K562 (cell line): ENCODE measurements around the gene TPO. TPM values are rescaled to one million over a fixed set of nuclear protein-coding genes. Genes with fewer than 3 reads are reported as not detected.

Source experiments
- ATAC-seq: fragments of 200-7000 bp; cut with Tn5 transposase; 3 replicates; pipeline ENCODE4 v1.9.1; 2020; ENCODE audit warnings: moderate library complexity
- BruUV-seq: library from RNA; stranded (reverse); fragments of 400-500 nt; replicated peaks from 2 replicates; lab custom pipeline; 2021; lab: Mats Ljungman, UMichigan
- CTCF ChIA-PET: fragments of 300-600 bp; formaldehyde crosslinking; extraction: SDS; loops from one replicate; lab custom pipeline; 2021; ENCODE audit warnings: low intra/inter-chr PET ratio; lab: Yijun Ruan, JAX
- POLR2A ChIA-PET: fragments of 300-600, 350-650 bp; sonication (Branson Sonifier 250); formaldehyde crosslinking; extraction: SDS; loops from one replicate; lab custom pipeline; 2021; ENCODE audit warnings: antibody characterized with exemption, inconsistent platforms; lab: Yijun Ruan, JAX
- DNase-seq, 4 experiments: peaks; one replicate each; pipeline versions ENCODE4 v3.0.0 to v3.0.0-alpha.2; 2011 to 2018; ENCODE audit warnings: low spot score in 3 of 4, mixed read lengths in 3 of 4; ENCODE audit errors: extremely low read depth in 1 of 4
- FAIRE-seq: peaks from 2 replicates; lab custom pipeline; 2011; peaks lifted over from hg19 to GRCh38; lab: Jason Lieb, UNC
- H2AFZ ChIP-seq: 2 replicates; pipeline ENCODE4 v1.6.0; 2011; ENCODE audit warnings: low read depth, low read length, control low read depth, inconsistent platforms
- H3K27ac ChIP-seq: fragments of 200-600 bp; 3 replicates; pipeline ENCODE4 v1.8.0; 2011; ENCODE audit warnings: low read depth, mild to moderate bottlenecking, control low read depth, inconsistent platforms, low read length, moderate library complexity, mixed read lengths; ENCODE audit errors: extremely low read depth
- H3K27me3 ChIP-seq, 2 experiments: fragments of 300-600 bp in 1 of 2; 2 replicates in 1 of 2; 3 replicates in 1 of 2; pipeline versions ENCODE4 v1.6.0 to v1.8.0; 2011; ENCODE audit warnings: inconsistent platforms in 2 of 2, low read length in 2 of 2, mild to moderate bottlenecking in 1 of 2, mixed read lengths in 1 of 2, moderate library complexity in 1 of 2; ENCODE audit not compliant: control insufficient read depth in 2 of 2, insufficient read depth in 2 of 2
- H3K36me3 ChIP-seq: fragments of 300-600 bp; 3 replicates; pipeline ENCODE4 v1.8.0; 2011; ENCODE audit warnings: mild to moderate bottlenecking, low read length, inconsistent platforms; ENCODE audit not compliant: control insufficient read depth, insufficient read depth
- H3K4me1 ChIP-seq, 2 experiments: fragments of 200-600 bp in 1 of 2; replicated peaks in 1 of 2; 2 replicates in 1 of 2; 3 replicates in 1 of 2; pipeline versions ENCODE4 v1.5.1 to v1.8.0; 2011; ENCODE audit warnings: inconsistent platforms in 2 of 2, low read length in 2 of 2, mild to moderate bottlenecking in 1 of 2, mixed read lengths in 1 of 2, moderate library complexity in 1 of 2; ENCODE audit not compliant: control insufficient read depth in 2 of 2, insufficient read depth in 2 of 2
- H3K4me2 ChIP-seq: 2 replicates; pipeline ENCODE4 v1.6.1; 2011; ENCODE audit warnings: low read length, control low read depth, inconsistent platforms, mixed read lengths; ENCODE audit not compliant: insufficient read depth
- H3K4me3 ChIP-seq: fragments of 200-600 bp; sonication (generic), shearing (Covaris generic); 2 replicates; pipeline ENCODE4 v1.5.1; 2016; ENCODE audit warnings: control low read depth, inconsistent platforms
- H3K79me2 ChIP-seq: fragments of 200-600 bp; 3 replicates; pipeline ENCODE4 v1.8.0; 2011; ENCODE audit warnings: low read length, inconsistent platforms; ENCODE audit not compliant: control insufficient read depth, insufficient read depth
- H3K9ac ChIP-seq, 2 experiments: 2 replicates each; pipeline versions ENCODE4 v1.6.0 to v1.6.1; 2011; ENCODE audit warnings: low read depth in 2 of 2, low read length in 2 of 2, control low read depth in 1 of 2, inconsistent platforms in 1 of 2, mild to moderate bottlenecking in 1 of 2, mixed read lengths in 1 of 2; ENCODE audit not compliant: insufficient read depth in 1 of 2
- H3K9me1 ChIP-seq: one replicate; pipeline ENCODE4 v1.6.0; 2011; ENCODE audit warnings: inconsistent platforms, mild to moderate bottlenecking, low read length, moderate library complexity; ENCODE audit not compliant: control insufficient read depth, insufficient read depth
- H3K9me3 ChIP-seq: replicated peaks from 2 replicates; pipeline ENCODE4 v1.5.1; 2011; ENCODE audit warnings: low read depth, low read length, inconsistent platforms; ENCODE audit not compliant: control insufficient read depth, insufficient read depth
- H4K20me1 ChIP-seq: replicated peaks from 2 replicates; pipeline ENCODE4 v1.6.1; 2011; ENCODE audit warnings: low read length, inconsistent platforms, mixed read lengths; ENCODE audit not compliant: control insufficient read depth, insufficient read depth
- CREB3L1 ChIP-seq: fragments of 450-650 bp; IDR thresholded peaks from 2 replicates; pipeline ENCODE4 v1.6.1; 2014; ENCODE audit warnings: low read depth, mild to moderate bottlenecking, moderate library complexity, borderline replicate concordance
- NCOA2 ChIP-seq, 2 experiments: fragments of 450-650 bp; IDR thresholded peaks; 2 replicates each; pipeline ENCODE4 v1.6.1; 2018; ENCODE audit warnings: mild to moderate bottlenecking in 2 of 2, moderate library complexity in 1 of 2; ENCODE audit not compliant: partially characterized antibody in 2 of 2
- POLR2AphosphoS2 ChIP-seq: IDR thresholded peaks from 2 replicates; pipeline ENCODE4 v1.6.1; 2012; ENCODE audit warnings: low read length, improper control_type of control experiment
- PPARD ChIP-seq: fragments of 250-450 bp; sonication (Bioruptor Pico); IDR thresholded peaks from 2 replicates; pipeline ENCODE4 v1.8.0; 2022; ENCODE audit warnings: inconsistent platforms, mild to moderate bottlenecking, moderate library complexity
- SRSF9 ChIP-seq: fragments of 200-400 bp; formaldehyde crosslinking; IDR thresholded peaks from 2 replicates; pipeline ENCODE4 v1.6.1; 2017; ENCODE audit warnings: low read depth, low read length, borderline replicate concordance
- TAF15 ChIP-seq: fragments of 200-400 bp; formaldehyde crosslinking; IDR thresholded peaks from 2 replicates; pipeline ENCODE4 v1.6.1; 2017; ENCODE audit warnings: mild to moderate bottlenecking, low read depth, low read length, moderate library complexity
- ZMIZ1 ChIP-seq, 2 experiments: fragments of 150-350 bp in 1 of 2; IDR thresholded peaks; 2 replicates each; pipeline ENCODE4 v1.6.1; 2012 to 2016; ENCODE audit warnings: low read depth in 2 of 2, low read length in 2 of 2, mild to moderate bottlenecking in 1 of 2, moderate library complexity in 1 of 2
- ZNF354B ChIP-seq: fragments of 250-450 bp; sonication (Bioruptor Pico); IDR thresholded peaks from 2 replicates; pipeline ENCODE4 v1.4.0; 2020
- ZNF589 ChIP-seq: fragments of 200-800 bp; sonication (Bioruptor generic); IDR thresholded peaks from 2 replicates; pipeline ENCODE4 v1.6.1; 2016; ENCODE audit warnings: low read depth, missing genetic modification characterization, missing compliant biosample characterization
- whole genome bisulfite sequencing: fragments of 100-300 bp; shearing (Covaris generic); methylation state at CpG from one replicate; pipeline ENCODE4 v1.1.6; 2016; ENCODE audit warnings: low coverage, mixed read lengths; ENCODE audit not compliant: insufficient coverage; ENCODE audit errors: missing lambda C conversion rate; 5-methylcytosine and 5-hydroxymethylcytosine counted together
- in situ Hi-C: fragments of 300-500 bp; cut with MboI; formaldehyde crosslinking; loops from 4 replicates; pipeline ENCODE4 v1.15.0; 2018; ENCODE audit warnings: inconsistent platforms, mixed read lengths
- intact Hi-C: fragments of 100-400 bp; cut with micrococcal nuclease; formaldehyde crosslinking; loops from 2 replicates; pipeline ENCODE4 v1.14.2; 2022
- polyA plus RNA-seq, 8 experiments: library from polyadenylated mRNA; depleted of rRNA in 4 of 8; stranded (reverse) in 5 of 8; unstranded in 3 of 8; fragments of >200 nt; fragmentation: Nextera tagmentation in 2 of 8; fragmentation: Illumina TruSeq in 1 of 8; extraction: Ambion mirVana in 2 of 8; extraction: Trizol in 1 of 8; gene quantifications; 2 replicates each; pipeline versions ENCODE4 v1.2.1 to v1.2.3, GENCODE V29; 2011 to 2014; ENCODE audit warnings: inconsistent platforms in 1 of 8, missing spikeins in 1 of 8
- total RNA-seq, 7 experiments: library from RNA; depleted of rRNA in 6 of 7; stranded (reverse); fragments of >200 nt in 6 of 7; fragmentation: Illumina TruSeq in 2 of 7; extraction: Trizol in 2 of 7; gene quantifications; 2 replicates each; pipeline versions ENCODE4 v1.2.1 to v1.2.3, GENCODE V29; 2011 to 2021; ENCODE audit warnings: low replicate concordance in 1 of 7

TPO gene
- total and polyA plus RNA-seq, 9 of the 15 experiments (the other 6 are each of a cell fraction or from before 2014, with no cell fraction given), result not detected

GRCh38 chr2:1366546-1367134, 46.6 kb upstream of the TPO start:
- no peaks in the 10 kb centered on the region for H3K9me1 ChIP-seq
- no peak overlapping the region for H3K27ac ChIP-seq
- H2AFZ ChIP-seq, result no peak overlapping the region
- H3K79me2 ChIP-seq, result no peaks in the 10 kb centered on the region
- no peak for ATAC-seq
- BruUV-seq, result no TSS peak
- H3K9ac ChIP-seq, result no peak overlapping the region
- POLR2A ChIA-PET, result no interaction called here
- DNase-seq, result no peak
- no peaks in the 10 kb centered on the region for H4K20me1 ChIP-seq
- FAIRE-seq, result no peak
- H3K4me2 ChIP-seq, result no peak overlapping the region
- intact Hi-C loops, result no loop called here
- CTCF ChIA-PET, result no interaction called here
- in situ Hi-C loops, result no loop called here
- WGBS, result 0% methylated on average over 19 of the region's 20 CpGs
- TF ChIP-seq ZNF354B (CRISPR knock-in tag), result no peak
- H3K4me1 ChIP-seq, result no peaks in the 10 kb centered on the region
- no peaks in the 10 kb centered on the region for H3K9me3 ChIP-seq
- H3K4me3 ChIP-seq, result no peak overlapping the region
- H3K36me3 ChIP-seq, result no peaks in the 10 kb centered on the region
- H3K27me3 ChIP-seq, result peaks cover 0 to 3% of the 10 kb centered on the region in 2 experiments; a peak in 3 of 5 replicates

GRCh38 chr2:1367601-1368000, 45.7 kb upstream of the TPO start:
- CTCF ChIA-PET, result no interaction called here
- FAIRE-seq, result no peak
- WGBS, result 3% methylated on average over 8 of the region's 9 CpGs
- TF ChIP-seq ZMIZ1 (IDR thresholded peaks at IDR 0.05; ENCODE audit: low read depth in 2 of 2, low read length in 2 of 2), result no peak
- no peak for TF ChIP-seq PPARD (CRISPR knock-in tag)
- no peak for TF ChIP-seq SRSF9
- TF ChIP-seq NCOA2 (IDR thresholded peaks at IDR 0.05; ENCODE audit: partially characterized antibody in 2 of 2), result no peak
- TF ChIP-seq POLR2AphosphoS2, result no peak
- no peak for TF ChIP-seq TAF15
- TF ChIP-seq CREB3L1, result no peak
- TF ChIP-seq ZNF589, result no peak

More at GRCh38 chr2:1367601-1368000, 45.7 kb upstream of the TPO start:
- no peak for ATAC-seq
- intact Hi-C loops, result no loop called here
- POLR2A ChIA-PET, result no interaction called here
- Histone ChIP-seq H3K9me1 (no peaks in the 10 kb centered on the region), H3K4me3 (no peak overlapping the region), H3K4me2 (no peak overlapping the region), H4K20me1 (no peaks in the 10 kb centered on the region), H2AFZ (no peak overlapping the region), H3K27me3 (peaks cover 0 to 3% of the 10 kb centered on the region in 2 experiments; a peak in 3 of 5 replicates), H3K27ac (no peak overlapping the region), H3K9me3 (no peaks in the 10 kb centered on the region), H3K36me3 (no peaks in the 10 kb centered on the region), H3K79me2 (no peaks in the 10 kb centered on the region), H3K4me1 (no peaks in the 10 kb centered on the region), H3K9ac (no peak overlapping the region)
- DNase-seq, result no peak
- in situ Hi-C loops, result no loop called here
- no TSS peak for BruUV-seq
